ACC112 (cell line): ENCODE measurements around the gene RAB13.
A peak's percentile ranks its signal among the peaks of the same experiment; 100 is the strongest.
"Not testable (repeated sequence)": the region's sequence is repeated elsewhere in the genome, so short reads cannot be mapped to it uniquely, and the experiment has no call there.

ENCODE experiments used
- H2AFZ ChIP-seq: fragments of 200-600 bp; sonication (generic); one replicate; pipeline ENCODE4 v1.6.0; 2017; ENCODE audit warnings: antibody characterized with exemption, low read length; ENCODE audit not compliant: unreplicated experiment
- H3K27ac ChIP-seq: fragments of 200-600 bp; sonication (generic); 2 replicates; pipeline ENCODE4 v1.5.1; 2014; ENCODE audit warnings: low read depth, mild to moderate bottlenecking, antibody characterized with exemption, low read length, moderate library complexity
- H3K27me3 ChIP-seq: fragments of 200-600 bp; sonication (generic); 2 replicates; pipeline ENCODE4 v1.6.1; 2014; ENCODE audit warnings: mild to moderate bottlenecking, antibody characterized with exemption, low read length, moderate library complexity, mixed read lengths; ENCODE audit not compliant: insufficient read depth
- H3K36me3 ChIP-seq: fragments of 200-600 bp; sonication (generic); 2 replicates; pipeline ENCODE4 v1.6.1; 2016; ENCODE audit warnings: mild to moderate bottlenecking, antibody characterized with exemption, low read length, moderate library complexity, mixed read lengths; ENCODE audit not compliant: insufficient read depth
- H3K4me1 ChIP-seq: fragments of 200-600 bp; sonication (generic); one replicate; pipeline ENCODE4 v1.6.1; 2016; ENCODE audit warnings: low read length, mixed read lengths; ENCODE audit not compliant: insufficient read depth, unreplicated experiment, control insufficient read depth
- H3K4me3 ChIP-seq: fragments of 200-600 bp; sonication (generic); 2 replicates; pipeline ENCODE4 v1.5.1; 2014; ENCODE audit warnings: mild to moderate bottlenecking, low read depth, low read length
- H3K79me2 ChIP-seq: fragments of 200-600 bp; sonication (generic); one replicate; pipeline ENCODE4 v1.6.0; 2016; ENCODE audit warnings: low read length; ENCODE audit not compliant: control insufficient read depth, unreplicated experiment, insufficient read depth

Gene RAB13

GRCh38 chr1:153995640-153996039 is 9.5 kb upstream of the RAB13 start:
- Histone ChIP-seq H3K36me3 (peaks cover 29% of the 10 kb centered on the region), H2AFZ (no peak overlapping the region), H3K4me1 (peaks cover 12% of the 10 kb centered on the region), H3K27me3 (no peaks in the 10 kb centered on the region), H3K79me2 (peaks cover 21% of the 10 kb centered on the region), H3K4me3 (no peak overlapping the region), H3K27ac (no peak overlapping the region)

GRCh38 chr1:153995202-153995601 is 9.1 kb upstream of the RAB13 start:
- H3K4me1 ChIP-seq, result peaks cover 14% of the 10 kb centered on the region
- peaks cover 29% of the 10 kb centered on the region for H3K36me3 ChIP-seq
- H3K79me2 ChIP-seq, result peaks cover 22% of the 10 kb centered on the region

DNA sequence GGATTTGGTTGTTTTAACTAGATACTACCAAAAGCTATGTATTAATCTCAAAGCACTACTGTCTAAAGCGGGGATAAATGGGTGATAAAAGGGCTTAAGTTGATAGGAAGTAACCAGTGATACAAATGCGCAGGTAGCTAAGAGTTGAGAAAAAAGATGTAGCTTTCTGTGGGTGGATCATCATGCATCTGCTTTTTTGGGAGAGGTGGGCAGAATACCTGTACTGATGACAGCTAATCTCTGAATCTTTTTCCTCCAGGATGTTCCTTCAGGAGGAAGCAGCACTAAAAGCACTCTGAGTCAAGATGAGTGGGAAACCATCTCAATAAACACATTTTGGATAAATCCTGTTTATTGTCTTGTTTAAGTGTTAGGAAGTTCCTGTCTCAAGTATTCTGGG is 5.7 kb upstream of the RAB13 start:
- peaks cover 29% of the 10 kb centered on the region for H3K36me3 ChIP-seq
- peak overlapping the region; percentile 98 for H3K4me3 ChIP-seq
- H3K27ac ChIP-seq, result peak overlapping the region; percentile 79
- H2AFZ ChIP-seq, result no peak overlapping the region
- H3K79me2 ChIP-seq, result peaks cover 22% of the 10 kb centered on the region
- peaks cover 17% of the 10 kb centered on the region for H3K4me1 ChIP-seq
- no peaks in the 10 kb centered on the region for H3K27me3 ChIP-seq

More at GRCh38 chr1:153995202-153995601, 9.1 kb upstream of the RAB13 start:
- Histone ChIP-seq H3K27ac (no peak overlapping the region), H2AFZ (no peak overlapping the region), H3K4me3 (no peak overlapping the region), H3K27me3 (no peaks in the 10 kb centered on the region)

DNA sequence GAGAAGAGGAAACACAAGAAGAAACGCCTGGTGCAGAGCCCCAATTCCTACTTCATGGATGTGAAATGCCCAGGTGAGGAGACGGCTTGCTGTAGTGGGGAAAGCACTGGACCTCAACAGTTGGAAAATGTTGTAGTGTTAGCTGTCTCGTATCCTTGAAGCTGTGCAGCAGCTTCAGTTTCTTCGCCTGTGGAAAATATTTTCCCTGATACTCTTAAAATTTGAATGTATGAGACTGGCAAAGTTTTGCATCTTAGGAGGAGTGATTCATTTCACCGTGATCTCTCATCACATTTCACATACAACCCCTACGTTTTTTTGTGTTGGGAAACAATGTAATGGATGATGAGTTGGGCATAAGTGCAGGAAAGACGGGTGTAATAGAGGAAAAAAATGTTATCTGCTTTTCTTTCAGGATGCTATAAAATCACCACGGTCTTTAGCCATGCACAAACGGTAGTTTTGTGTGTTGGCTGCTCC is 5.1 kb upstream of the RAB13 start:
- Histone ChIP-seq H3K4me3 (peak overlapping the region; percentile 98), H3K79me2 (peaks cover 22% of the 10 kb centered on the region), H2AFZ (peak overlapping the region; percentile 2), H3K4me1 (peaks cover 20% of the 10 kb centered on the region), H3K36me3 (peaks cover 29% of the 10 kb centered on the region), H3K27me3 (no peaks in the 10 kb centered on the region), H3K27ac (peak overlapping the region; percentile 79)

- H3K27ac ChIP-seq, result peak within 1 kb of the TSS; percentile 79
- H2AFZ ChIP-seq, result peak within 1 kb of the TSS; percentile 58
- H3K27me3 ChIP-seq, result no peaks in the 10 kb centered on the region
- H3K79me2 ChIP-seq, result peaks cover 26% of the 10 kb centered on the region
- H3K36me3 ChIP-seq, result peaks cover 27% of the 10 kb centered on the region
- peaks cover 20% of the 10 kb centered on the region for H3K4me1 ChIP-seq
- peak within 1 kb of the TSS; percentile 98 for H3K4me3 ChIP-seq
Measured at GRCh38 chr1:153990468-153991150, 4.5 kb upstream of the RAB13 start, which contains the start of gene RPS27. RPS27 (plus strand) TSS chr1:153990762; CDS start chr1:153990797, 35 bp downstream.

DNA sequence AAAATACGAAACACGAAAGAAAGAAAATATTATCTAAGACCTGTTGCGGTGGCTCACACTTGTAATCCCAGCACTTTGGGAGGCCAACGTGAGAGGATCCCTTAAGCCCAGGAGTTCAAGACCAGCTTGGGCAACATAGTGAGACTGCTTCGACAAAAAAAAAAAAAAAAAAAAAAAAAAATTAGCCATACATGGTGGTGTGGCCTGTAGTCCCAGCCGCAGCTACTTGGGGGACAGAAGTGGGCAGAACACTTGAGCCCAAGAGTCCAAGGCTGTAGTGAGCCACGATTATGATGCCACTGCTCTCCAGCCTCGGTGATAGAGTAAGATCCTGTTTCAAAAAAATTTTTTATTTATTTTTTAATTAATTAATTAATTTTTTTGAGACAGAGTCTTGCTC is 1.5 kb upstream of the RAB13 start:
- Histone ChIP-seq H3K27me3 (no peaks in the 10 kb centered on the region), H3K36me3 (peaks cover 25% of the 10 kb centered on the region), H3K4me1 (peaks cover 21% of the 10 kb centered on the region), H2AFZ (no peak overlapping the region), H3K79me2 (peaks cover 51% of the 10 kb centered on the region), H3K4me3 (no peak overlapping the region), H3K27ac (peak overlapping the region; percentile 85; the same call in 1 of the 2 replicates)

DNA sequence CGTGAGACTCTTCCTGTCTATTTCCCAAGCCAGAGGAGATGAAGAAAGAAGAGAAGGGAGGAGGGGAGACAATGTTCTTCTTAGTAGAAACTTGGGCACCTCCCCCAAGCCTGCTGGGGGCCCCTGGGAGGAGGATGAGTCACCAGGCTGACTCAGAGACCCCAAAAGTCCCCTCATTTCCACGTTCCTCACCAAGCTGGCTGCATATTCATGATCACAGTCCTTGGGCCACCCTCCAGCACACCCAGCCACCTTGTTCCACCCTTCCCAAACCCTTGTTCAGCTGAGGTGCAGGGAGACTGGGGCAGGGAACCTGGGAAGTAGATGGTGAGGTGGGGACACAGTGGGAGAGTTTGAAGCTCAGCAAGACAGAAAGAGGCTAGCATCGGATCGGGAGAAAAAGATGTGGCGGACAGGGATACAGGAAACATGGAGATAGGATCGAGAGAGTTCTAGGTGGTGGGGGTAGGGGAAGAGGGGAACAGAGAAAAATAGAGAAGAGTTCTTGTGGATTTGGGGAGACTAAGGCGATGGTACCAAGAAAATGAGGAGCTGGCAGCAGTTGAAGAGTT is 712 bp downstream of the RAB13 start:
- Histone ChIP-seq H3K4me1 (peaks cover 12% of the 10 kb centered on the region), H3K27ac (peak overlapping the region; percentile 83), H3K79me2 (peaks cover 33% of the 10 kb centered on the region), H3K27me3 (no peaks in the 10 kb centered on the region), H3K4me3 (peak overlapping the region; percentile 85), H3K36me3 (peaks cover 14% of the 10 kb centered on the region), H2AFZ (peak overlapping the region; percentile 70)

DNA sequence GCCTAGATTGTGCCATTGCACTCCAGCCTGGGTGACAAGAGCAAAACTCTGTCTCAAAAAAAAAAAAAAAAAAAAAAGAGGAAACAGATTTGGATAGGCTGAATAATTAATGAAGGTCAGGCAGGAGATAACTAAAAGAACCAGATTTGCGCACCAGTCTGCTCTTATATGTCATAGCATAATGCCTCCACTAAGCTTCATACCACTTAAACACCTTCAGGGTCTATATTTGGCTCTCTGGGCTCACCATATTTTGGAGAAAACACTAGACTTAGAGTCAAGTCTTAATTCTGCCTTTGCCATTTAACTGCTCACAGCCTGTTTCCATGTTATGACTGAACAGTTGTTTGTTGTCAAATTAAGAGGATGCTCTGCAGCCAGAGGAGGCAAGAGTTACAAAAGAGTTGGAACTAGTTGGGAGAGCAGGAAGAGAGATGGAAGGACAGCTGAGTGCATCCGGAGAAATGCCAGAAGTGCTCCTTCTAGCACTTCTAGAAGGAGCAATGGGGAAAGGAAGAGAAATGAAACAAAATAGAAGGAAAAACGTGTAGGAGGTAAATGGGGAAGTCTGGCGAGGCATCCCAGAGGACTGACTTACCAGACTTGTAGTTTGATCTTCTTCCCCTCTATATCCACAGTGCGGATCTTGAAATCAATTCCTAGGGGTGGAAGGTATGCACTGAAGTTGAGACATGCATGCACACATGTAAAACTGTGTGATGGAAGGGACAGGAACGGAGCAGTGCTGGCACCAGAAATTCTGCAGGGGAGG is 1.8 kb downstream of the RAB13 start:
- Histone ChIP-seq H3K27ac (peak overlapping the region; percentile 83; the same call in 1 of the 2 replicates), H3K4me3 (peak overlapping the region; percentile 85), H3K79me2 (peaks cover 33% of the 10 kb centered on the region)

DNA sequence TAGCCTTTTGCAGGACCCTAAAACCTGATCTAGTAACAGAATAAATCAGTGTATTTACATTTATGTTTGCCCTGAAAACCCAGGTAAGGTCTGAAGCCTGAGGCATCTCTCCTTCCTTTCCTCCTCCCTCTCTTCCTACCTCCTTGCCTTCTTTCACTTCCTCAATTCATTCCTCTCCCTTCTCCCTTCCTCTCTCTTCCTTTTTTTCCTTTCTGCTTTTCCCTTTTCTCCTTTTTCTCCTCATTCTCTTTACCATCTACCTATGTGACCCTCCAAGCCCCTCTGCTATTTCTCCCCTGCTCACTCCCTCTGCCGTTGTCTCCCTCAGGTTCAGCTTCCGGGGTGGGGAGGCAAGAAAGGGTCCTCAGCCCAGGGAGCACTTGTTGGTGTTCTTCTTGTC is 4.4 kb downstream of the RAB13 start:
- H3K27ac ChIP-seq, H2AFZ ChIP-seq, H3K27me3 ChIP-seq, H3K4me3 ChIP-seq: not testable (repeated sequence)
- H3K4me1 ChIP-seq, result peaks cover 12% of the 10 kb centered on the region
- peaks cover 14% of the 10 kb centered on the region for H3K36me3 ChIP-seq
- peaks cover 39% of the 10 kb centered on the region for H3K79me2 ChIP-seq

More for the DNA sequence above, 1.8 kb downstream of the RAB13 start:
- Histone ChIP-seq H3K36me3 (peaks cover 14% of the 10 kb centered on the region), H2AFZ (no peak overlapping the region), H3K27me3 (no peaks in the 10 kb centered on the region), H3K4me1 (peaks cover 7% of the 10 kb centered on the region)

DNA sequence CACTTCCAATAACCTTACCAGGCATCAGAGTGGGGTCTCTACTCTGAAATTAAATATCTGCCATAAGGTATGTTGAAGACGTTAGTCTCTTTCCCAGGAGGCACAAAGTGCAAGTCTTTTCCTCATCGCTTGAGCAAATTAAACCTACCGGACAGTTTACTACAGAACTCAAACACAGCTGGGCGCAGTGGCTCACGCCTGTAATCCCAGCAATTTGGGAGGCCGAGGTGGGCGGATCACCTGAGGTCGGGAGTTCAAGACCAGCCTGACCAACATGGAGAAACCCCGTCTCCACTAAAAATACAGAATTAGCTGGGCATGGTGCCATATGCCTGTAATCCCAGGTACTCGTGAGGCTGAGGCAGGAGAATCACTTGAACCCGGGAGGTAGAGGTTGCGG is 7.0 kb downstream of the RAB13 start:
- H3K4me3 ChIP-seq, H3K27me3 ChIP-seq, H2AFZ ChIP-seq, H3K27ac ChIP-seq: not testable (repeated sequence)
- peaks cover 19% of the 10 kb centered on the region for H3K36me3 ChIP-seq
- H3K4me1 ChIP-seq, result peaks cover 15% of the 10 kb centered on the region
- peaks cover 32% of the 10 kb centered on the region for H3K79me2 ChIP-seq
